ENCODE measurements around the gene NLGN4X.

The NLGN4X gene

DNA sequence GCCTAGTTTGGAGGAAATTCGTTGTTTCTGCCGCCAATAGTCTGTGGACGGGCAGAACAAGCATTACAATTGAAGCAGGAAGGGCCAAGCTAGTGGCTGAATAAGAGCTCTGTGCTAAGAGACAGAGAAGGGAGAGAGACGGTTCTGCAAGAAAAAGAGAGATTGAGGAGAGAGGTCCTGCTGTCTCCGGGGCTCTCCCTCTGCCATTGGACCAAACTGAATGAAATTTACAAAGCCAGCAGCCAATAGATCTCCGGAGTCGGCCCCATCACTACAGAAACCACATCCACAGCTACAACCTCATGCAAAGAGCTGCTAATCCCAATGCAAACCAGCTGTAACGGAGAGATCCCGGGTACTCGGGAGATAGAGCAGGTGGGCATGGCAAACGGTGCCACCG, at the start of gene NLGN4X:
Gene NLGN4X, minus strand, starts transcription at position 148 of the 400 bp plus-strand sequence. CDS start 77,401 bp downstream, outside the sequence.
- no peak for DNase-seq

DNA sequence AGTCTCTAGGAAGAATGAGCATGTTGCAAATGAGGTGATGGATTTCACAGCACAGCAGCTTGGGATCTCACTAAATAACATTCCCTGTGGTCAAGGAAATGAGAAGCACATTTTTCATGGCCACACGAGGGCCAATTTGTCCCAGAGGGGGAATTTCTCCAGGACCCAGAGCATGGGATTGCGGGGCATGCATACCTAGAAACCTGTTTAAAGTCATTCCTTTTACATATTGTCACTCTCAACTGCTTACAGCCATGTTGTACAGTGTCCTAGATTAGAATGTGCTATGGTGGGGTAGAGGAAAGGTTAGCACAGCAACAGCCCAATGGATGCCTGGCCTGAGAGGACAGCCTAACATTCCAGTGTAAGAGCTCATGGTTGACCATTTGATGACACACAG, 37.4 kb upstream of the NLGN4X start:
- DNase-seq = no peak

DNA sequence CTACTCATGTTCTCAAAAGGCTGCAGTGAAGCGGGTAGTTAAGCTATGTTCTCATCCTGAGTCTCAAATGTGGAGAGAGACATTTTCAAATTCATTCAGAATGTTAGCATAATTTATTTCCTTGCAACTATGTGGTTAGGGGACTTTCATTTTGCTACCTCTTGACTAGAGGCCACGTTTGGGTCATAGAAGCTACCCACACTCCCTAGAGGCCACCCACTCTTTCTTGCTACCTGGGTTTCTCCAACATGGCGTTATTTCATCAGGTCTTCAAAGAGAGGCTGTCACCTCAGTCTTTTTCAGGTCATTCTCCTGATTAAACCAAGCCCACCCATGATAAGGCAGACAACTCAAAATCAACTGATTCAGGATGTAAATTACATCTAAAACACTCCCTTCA, 34.3 kb upstream of the NLGN4X start:
- no peak for DNase-seq

DNA sequence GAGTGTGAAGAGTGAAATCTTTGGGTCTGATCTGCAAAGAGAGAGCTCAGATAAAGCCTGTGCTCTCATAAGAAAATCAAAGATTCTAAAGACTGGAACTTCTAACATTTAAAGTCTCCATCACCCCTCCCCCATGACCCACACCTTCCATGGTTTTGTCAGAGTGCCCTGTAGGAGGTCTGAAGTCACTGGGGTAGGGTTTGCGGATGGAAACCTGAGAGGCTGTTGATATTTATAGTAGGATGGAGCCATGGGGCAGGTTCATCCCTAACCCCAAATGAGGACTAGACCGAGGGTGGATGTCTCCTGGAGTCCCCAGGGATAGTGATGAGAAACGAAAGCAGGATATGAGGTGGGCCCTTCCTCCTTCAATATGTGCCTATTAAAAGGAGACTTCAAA, 28.4 kb upstream of the NLGN4X start:
- no peak for DNase-seq

DNA sequence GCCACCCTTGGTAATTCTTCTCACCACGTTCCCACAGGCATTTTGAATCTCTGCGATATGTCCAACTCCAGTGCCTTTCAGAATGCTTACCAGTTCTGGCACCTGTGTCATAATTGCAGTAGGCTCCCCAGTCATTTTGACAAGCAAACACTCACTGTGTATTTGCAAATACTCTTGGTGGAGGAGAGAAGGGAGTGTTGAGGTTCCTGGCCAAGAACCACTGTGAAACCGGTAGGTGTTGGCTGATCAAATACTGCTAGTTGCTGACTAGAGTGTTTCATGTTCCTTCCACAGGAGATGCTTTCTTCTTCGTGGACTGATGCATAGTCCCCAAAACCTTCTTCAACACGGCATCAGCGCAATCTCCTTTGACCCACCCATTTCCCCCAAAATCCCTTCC, 16.0 kb upstream of the NLGN4X start:
- no peak for DNase-seq

DNA sequence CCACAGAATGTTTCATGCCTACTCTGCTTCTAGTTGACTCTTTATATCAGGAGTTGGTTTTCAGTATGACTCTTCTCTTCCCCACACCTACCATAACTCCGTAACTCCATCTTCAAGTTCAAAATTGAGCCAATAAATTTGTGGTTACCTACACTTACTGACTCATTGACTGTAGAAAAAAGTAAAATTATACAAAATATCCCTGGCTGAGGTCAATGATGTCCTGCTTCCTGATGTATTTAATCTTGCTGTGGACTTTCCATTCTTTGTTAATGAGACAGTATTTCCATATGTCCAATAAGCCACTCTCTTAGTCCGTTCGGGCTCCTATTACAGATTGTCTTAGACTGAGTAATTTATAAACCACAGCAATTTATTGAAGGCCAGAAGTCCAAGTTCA, 9.9 kb upstream of the NLGN4X start:
- DNase-seq = no peak

DNA sequence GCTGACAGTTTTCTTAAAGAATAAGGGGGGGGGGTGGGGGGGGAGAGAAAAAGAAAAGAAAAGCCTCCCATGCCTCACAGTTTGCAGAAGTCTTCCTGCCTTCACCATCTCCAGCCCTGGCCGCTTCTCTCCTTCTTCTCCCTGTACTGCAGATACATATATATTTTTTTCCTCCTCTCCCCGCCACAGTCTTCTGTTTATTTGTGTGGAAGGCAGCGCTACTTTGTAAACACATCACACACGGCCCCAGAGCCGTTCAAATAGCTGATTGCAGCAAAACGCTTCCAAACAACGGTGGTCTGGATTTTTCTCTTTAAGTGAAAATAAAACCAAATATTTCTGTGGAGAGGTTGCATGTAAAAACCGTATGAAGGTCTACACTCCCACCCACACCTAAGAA, 732 bp downstream of the NLGN4X start:
- no peak for DNase-seq

DNA sequence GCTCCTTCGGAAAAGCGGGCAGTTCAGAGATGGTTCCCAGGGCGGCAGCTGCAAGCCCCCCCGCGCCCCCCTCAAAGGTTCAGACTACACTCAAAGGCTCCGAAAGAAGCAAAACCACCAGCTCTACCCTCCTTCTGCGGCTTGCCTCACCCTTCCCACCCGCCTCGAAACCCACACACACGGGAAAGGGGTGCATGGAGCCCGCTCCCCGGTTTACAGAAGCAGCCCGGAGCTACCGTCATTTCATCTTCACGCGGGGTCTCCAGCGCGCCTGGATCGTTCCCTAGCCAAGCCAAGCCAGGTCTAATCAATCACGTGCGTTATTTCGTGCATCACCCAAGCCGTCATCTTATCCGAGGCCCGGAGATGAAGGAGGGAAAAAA, 1.2 kb downstream of the NLGN4X start:
- DNase-seq = no peak

DNA sequence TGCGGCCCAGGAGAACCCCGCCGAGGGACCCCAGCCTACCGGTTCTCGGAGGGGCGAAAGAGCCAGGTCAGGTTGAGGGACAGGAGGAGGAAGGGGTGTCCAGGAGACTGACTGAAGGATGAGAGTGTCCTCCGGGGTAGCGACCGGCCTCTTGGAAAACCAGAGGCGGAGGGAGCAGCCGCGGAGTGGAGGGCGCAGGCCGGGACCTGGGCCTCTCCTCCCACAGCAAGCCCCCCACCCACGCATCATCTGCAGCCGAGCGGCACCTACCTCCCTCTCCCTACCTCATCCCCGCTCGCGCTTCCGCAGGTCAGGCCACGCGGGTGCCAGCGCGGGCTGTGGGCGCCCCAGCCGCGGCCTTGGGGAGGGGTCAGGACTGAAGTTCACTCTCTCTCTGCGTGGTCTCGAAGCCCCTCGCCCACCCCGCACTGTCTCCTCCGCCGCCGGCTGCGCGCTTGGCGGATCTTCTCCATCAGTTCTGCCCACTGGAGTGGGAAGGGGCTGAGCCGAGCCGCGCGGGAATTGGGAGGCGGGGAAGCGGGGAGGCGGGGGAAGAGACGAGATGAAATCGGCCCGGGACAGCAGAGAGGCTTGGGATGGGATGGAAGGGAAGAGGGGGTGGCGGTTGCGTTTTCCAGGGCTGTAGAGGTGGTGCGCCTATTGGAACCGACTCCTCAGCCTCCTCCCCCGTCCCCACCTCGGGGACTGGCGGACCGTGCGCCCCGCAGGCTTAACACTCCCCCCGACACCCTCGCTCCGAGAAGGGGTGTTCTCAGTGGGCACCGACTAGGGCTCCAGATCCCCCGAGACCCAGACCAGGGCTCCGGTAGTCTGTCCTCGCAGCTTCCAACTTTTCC, 1.8 kb downstream of the NLGN4X start:
- DNase-seq = no peak

DNA sequence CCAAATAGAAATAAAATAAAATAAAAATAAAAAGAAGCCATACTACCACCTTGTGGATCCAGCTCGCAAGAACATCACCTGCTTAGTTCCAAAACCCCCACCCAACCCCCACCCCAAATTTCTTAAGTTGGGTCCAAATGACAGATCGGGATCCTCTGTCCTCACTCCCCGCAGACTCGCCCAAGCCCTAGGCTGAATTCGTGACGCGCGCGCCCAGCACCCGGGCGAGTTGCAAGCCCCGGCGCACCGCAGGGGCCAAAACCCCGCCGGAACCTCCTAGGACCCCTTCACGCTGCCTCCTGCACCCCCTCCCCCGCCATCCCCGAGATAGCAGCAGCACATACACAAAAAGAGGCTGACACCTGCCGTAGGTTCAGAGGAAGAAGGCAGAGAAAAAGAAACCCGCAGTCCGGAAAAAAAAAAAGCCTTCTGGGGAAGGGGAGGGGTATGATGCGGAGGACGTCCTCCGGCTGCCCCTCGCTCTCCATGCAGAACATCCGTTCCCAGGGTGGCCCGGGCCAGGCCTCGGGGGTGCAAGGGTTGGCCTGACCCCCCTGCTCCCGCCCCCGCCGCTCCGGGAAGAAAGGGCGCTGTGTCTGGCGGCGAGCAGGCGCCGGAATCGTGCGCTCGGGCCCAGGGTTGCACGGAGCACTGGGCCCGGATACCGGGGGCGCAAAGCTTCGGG, 2.6 kb downstream of the NLGN4X start:
- no peak for DNase-seq

DNA sequence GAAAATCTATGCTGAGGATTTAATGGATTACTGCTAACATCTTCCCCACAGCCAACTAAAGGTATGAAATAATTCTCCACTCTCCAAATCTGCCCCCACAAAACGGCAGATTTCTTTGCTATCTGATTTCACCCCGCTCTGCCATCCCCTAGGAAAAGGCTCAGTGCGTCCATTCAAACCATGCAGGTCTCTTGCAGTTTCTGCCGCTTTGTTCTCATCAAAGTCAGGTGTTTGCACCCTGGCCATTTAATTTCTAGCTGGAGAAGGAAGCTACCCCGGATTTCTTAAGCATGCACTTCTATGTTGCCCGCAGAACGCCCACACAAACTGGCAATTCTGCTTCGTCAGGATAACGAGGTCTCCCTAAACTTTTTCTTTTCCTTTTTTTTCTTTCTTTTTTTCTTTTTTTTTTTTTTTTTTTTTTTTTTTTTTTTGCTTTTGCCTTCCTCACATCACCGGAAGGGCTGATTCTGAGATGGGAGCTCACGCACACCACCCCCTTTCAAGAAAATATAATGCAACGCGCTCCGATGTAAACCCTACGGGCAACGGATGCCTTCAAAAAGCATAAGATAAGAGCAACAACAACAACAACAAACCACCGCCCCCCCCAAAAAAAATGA, 3.3 kb downstream of the NLGN4X start:
- DNase-seq = no peak

DNA sequence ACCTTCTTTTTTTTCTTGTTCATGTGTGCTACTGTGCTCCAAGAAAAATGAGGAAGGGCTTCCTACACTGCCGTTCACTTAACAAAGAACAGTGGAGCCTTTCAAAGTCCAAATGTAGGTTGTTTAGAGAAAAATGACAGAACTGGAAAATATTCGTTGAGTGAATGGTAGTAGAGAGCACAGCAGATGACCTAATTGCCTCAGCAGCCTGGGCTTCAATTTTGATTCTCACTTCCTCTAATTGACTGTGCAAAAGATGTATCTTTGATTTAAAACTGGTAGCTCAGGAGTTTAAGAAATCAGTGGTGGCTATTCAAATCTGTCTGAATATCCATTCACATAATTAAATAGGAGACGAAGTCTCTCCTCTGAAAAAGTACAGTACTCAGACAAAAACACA, 5.2 kb downstream of the NLGN4X start:
- no peak for DNase-seq

DNA sequence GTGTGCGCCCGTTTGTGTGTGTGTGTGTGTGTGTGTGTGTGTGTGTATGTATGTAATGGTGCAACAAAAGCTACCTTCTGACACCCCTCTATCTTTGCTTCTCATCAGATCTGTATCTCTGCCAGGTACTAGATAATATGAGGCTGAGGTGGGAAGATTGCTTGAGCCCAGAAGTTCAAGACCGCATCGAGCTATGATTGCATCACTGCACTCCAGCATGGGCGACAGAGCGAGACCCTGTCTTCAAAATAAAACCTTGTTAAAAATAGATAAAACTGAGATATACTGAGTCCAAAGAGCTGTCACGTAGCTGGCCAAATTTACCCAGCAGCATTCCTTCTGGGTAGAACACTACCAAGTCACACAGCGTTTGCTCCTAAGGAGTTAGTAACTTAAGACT, 18.4 kb downstream of the NLGN4X start:
- no peak for DNase-seq

DNA sequence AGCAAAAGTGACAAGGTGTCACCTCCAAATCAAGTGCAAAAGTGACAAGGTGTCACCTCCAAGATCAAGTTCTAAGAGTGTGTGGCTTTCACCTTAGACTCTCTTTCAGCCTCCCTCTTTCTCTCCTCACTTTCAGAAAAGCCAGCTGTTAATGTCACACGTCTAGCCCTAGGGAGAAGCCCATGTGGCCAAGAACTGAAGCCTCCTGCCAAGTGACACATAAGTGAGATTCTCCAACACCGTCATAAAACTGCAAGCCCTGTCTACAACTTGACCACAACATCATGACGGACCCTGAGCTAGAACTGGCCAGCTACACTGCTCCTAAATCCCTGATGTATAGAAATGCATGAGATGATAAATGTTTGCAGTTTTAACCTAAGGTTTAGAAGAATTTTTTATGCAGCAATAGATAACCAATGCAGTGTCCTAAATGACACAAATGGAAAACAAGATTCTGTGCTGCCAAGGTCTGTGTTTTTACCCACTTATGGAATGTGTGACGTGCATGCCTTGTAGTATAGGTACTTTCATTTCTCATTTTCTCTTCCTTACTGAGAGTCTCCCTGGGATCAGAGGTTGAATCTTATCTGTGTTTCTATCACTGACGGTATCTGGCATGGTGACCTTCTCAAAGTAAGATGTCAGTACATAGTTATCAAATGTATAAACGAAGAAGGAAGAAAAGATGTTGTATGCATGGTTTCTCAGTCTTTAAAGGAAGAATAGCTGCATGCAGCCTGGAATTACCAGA, 25.0 kb downstream of the NLGN4X start:
- DNase-seq = no peak

DNA sequence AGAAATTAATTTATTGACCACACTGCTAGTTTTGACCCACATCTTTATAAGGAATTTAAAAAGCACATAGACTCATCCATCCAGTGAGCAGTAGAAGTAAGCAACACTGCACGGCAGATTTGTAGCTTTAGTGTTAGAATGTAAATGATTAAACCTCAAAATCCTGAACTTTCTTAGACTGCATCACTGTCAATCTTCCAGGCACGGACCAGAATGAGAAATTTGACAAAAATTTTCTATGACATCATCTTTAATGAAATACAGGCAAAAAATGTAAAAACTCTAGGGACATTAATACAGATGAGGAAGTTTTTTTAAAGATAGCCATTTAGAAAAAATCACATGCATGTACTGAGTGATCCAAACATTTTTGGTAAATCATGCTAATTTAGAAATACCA, 29.2 kb downstream of the NLGN4X start:
- no peak for DNase-seq

DNA sequence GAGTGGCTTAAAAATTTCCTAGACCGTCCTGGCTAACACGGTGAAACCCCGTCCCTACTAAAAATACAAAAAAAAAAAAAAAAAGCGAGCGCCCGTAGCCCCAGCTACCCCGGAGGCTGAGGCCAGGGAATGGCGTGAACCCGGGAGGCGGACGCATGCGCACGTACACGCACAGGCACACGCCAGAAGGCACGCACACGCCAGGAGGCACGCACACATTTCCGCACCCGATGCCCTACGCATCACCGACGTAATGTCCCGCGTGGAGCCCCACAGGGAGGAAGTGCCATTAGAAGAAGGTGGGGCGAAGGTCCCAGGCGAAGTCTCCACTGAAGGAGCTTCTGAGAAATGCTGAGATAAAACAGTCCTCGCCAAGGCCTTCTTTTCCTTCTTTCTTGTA, 41.4 kb downstream of the NLGN4X start:
- no peak for DNase-seq

DNA sequence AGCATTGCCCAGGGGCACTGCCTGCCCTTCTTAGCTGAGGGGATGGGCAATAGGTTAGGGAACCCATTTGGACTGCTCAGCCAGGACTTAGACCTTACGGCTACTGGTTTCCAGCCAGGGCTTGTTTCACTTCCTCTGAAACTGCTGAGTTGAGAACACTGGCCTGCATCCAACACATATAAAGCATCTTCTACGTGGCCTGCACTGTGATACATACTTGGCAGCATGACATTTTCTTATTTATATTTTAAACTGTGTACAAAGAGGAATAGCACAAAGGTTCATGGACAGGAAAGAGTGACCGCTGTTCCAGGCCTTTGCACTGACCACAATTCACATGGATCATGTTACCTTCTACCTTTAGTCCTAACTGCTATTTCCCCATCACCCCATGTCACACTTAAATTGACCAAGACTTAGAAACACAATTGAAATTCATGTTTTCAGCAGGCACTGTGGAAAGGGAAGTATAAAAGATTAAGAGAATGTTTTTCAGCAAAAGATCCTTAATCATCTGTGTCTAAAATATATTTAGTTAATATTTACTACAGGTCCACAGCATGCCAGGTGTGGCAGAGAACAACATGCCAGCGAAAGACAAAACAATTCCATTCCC, 43.7 kb downstream of the NLGN4X start:
- DNase-seq = no peak

DNA sequence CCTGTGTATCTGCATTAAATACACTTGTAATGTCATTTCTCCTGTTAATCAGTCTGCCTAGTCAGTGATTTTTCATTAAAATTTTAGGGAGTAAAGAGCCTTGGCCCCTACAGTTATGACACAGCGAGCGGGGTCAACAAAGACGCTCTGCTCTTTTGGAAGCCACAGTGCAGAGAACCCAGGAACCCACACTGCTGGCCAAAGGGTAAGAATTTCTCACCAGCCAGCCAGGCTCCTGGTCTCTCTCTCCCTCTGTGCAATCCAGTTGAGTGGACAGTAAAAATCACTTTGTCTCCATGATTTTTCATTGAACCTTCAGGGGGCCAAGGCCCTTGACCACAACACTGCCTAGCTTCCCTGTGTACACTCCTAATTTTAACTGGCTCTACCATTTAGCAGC, 52.8 kb downstream of the NLGN4X start:
- DNase-seq = no peak

DNA sequence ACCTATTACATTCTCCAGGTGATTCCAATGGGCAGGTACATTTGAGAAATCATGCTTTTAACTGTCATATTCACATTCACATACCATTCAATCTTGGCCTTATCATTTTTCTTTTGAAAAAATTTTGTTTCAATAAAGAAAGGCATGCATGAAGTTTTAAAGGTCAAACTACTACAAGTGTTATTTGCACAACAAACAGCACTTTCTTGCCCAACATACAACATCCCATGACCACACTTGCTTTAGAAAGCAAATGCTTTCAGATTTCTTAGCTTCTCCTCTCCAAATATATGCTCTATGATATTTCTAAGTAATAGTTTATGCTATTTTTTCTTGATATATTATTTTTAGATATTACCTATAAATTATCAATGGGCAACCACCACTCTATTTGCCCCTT, 58.2 kb downstream of the NLGN4X start:
- DNase-seq = no peak

DNA sequence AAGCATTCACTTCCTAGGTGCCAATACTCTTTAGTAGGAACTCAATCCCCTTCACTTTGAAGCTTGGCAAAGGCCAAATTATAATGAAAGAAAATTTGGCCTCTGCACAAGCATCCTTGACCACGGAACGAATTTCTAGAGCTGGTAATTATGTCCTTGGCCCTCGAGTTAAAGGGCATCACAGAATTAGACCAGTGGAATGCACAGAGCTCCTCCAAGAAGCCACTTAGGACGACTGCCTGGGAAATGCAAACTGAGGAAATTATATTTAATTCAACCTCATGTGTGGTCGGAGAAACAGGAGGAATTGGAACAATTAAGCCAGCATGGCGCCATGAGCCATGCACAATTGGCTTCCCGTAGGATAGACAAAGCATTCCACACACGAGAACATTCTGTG, 59.3 kb downstream of the NLGN4X start:
- no peak for DNase-seq

DNA sequence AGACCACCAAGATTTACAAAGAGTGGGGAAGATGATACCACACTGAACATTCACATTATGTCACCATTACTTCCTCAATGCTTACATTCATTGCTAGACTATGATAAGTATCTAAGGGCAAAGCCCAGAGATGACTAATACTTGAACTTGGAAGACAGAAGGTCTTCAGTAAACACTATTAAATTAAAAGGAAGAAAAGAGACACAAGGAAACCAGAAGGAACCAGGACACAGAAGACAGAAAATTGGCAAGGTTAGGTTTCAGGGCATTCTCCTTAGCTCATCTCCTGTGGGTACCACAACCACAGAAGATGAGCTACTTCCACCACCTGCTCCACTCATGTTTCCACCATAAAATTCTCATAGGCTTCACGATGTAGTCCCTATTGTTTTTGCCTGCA, 64.9 kb downstream of the NLGN4X start:
- no peak for DNase-seq

DNA sequence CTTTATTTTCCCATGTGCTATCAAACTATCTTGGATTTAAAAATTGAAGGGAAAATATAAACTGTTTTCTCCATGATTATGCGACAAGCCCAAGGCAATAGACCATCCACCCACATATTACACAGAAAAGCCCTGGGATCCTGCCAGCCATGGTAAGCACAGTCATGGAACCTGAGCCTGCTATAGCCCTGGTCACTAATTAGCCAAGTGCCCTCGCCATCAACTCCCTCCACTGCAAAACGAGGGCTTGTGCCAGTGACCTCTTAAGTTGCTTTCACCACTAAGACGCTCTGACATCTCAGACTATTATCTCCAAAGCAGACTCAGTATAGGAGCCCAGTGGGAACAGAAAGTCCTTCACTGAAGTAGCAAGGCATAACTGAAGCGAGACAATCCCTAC, 69.2 kb downstream of the NLGN4X start:
- DNase-seq = no peak

DNA sequence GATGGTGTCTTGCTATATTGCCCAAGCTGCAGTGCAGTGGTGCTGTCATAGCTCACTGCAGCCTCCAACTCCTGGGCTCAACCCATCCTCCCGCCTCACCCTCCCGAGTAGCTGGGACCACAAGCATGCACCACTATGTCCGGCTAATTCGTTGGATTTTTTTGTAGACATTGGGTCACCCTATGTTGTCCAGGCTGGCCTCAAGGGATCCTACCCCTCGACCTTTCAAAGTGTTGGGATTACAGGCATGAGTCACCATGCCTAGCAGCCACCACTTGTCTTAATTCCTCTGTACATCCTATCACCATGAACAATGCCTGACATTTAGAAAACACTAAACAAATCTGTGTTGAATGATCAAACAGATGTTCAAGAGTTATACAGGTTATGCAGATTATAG, 76.7 kb downstream of the NLGN4X start:
- DNase-seq = no peak
